HepG2 (cell line): Measurements from ENCODE around the gene NAIF1. TPM values are rescaled to one million over a fixed set of nuclear protein-coding genes. Genes with fewer than 3 reads are reported as not detected.
A peak's percentile ranks its signal among the peaks of the same experiment; 100 is the strongest.

Experiments used
- ARID4A ChIP-seq: sonication (generic); formaldehyde crosslinking; IDR thresholded peaks from 2 replicates; pipeline ENCODE4 v1.5.0; 2020; ENCODE audit warnings: mild to moderate bottlenecking, missing genetic modification reagents, borderline replicate concordance
- HNF1A ChIP-seq, 2 experiments: sonication (generic) in 1 of 2; formaldehyde crosslinking in 1 of 2; IDR thresholded peaks; 2 replicates each; pipeline versions ENCODE4 v1.4.0 to v1.6.1; 2016 to 2020; ENCODE audit warnings: borderline replicate concordance in 1 of 2, low read depth in 1 of 2, mild to moderate bottlenecking in 1 of 2, missing genetic modification reagents in 1 of 2
- HNRNPLL ChIP-seq: fragments of 200-400 bp; formaldehyde crosslinking; IDR thresholded peaks from 2 replicates; pipeline ENCODE4 v1.6.1; 2017; ENCODE audit warnings: mild to moderate bottlenecking, low read depth, low read length; ENCODE audit not compliant: poor library complexity, severe bottlenecking
- JUND ChIP-seq: sonication (generic); formaldehyde crosslinking; IDR thresholded peaks from 2 replicates; pipeline ENCODE4 v1.8.0; 2022; ENCODE audit warnings: mild to moderate bottlenecking, missing genetic modification reagents
- MXD3 ChIP-seq: IDR thresholded peaks from 2 replicates; pipeline ENCODE4 v1.6.1; 2016; ENCODE audit warnings: mild to moderate bottlenecking, missing biosample characterization, missing genetic modification reagents
- RBFOX2 ChIP-seq: fragments of 200-400 bp; formaldehyde crosslinking; IDR thresholded peaks from 2 replicates; pipeline ENCODE4 v1.6.1; 2017; ENCODE audit warnings: low read depth, mild to moderate bottlenecking, low read length
- THAP7 ChIP-seq: sonication (generic); formaldehyde crosslinking; IDR thresholded peaks from 2 replicates; pipeline ENCODE4 v1.8.1; 2023; ENCODE audit warnings: mild to moderate bottlenecking, missing genetic modification reagents
- THRA ChIP-seq: sonication (generic); formaldehyde crosslinking; IDR thresholded peaks from 2 replicates; pipeline ENCODE4 v1.4.0; 2020; ENCODE audit warnings: missing genetic modification reagents, borderline replicate concordance
- ZNF280B ChIP-seq: sonication (generic); formaldehyde crosslinking; IDR thresholded peaks from 2 replicates; pipeline ENCODE4 v1.5.0; 2020; ENCODE audit warnings: missing genetic modification reagents, mild to moderate bottlenecking, borderline replicate concordance
- ZNF563 ChIP-seq: sonication (generic); formaldehyde crosslinking; IDR thresholded peaks from 2 replicates; pipeline ENCODE4 v1.8.0; 2022; ENCODE audit warnings: mild to moderate bottlenecking, moderate library complexity, missing genetic modification reagents
- ZNF678 ChIP-seq: sonication (generic); formaldehyde crosslinking; IDR thresholded peaks from 2 replicates; pipeline ENCODE4 v1.4.0; 2020; ENCODE audit warnings: mild to moderate bottlenecking, missing genetic modification reagents
- polyA plus RNA-seq, 8 experiments: library from polyadenylated mRNA; depleted of rRNA in 3 of 8; stranded (reverse) in 7 of 8; unstranded in 1 of 8; fragments of >200 nt; fragmentation: Illumina TruSeq in 4 of 8; extraction: Trizol in 4 of 8; gene quantifications; 2 replicates each; pipeline versions ENCODE4 v1.2.1 to v1.2.3, GENCODE V29; 2011 to 2016; ENCODE audit warnings: low read depth in 4 of 8, missing spikeins in 1 of 8, mixed read lengths in 1 of 8; ENCODE audit not compliant: insufficient read depth in 1 of 8
- total RNA-seq, 5 experiments: library from RNA; depleted of rRNA; stranded (reverse); fragments of >200 nt; fragmentation: Illumina TruSeq; extraction: Trizol; gene quantifications; 2 replicates each; pipeline ENCODE4 v1.2.3, GENCODE V29; 2016; ENCODE audit warnings: low read depth in 1 of 5

Gene NAIF1
- total and polyA plus RNA-seq, 2 of the 13 experiments (the other 11 are each of a cell fraction or from before 2014, with no cell fraction given): 6.0 to 6.9 TPM

- TF ChIP-seq THRA (CRISPR knock-in tag) (no peak), HNRNPLL (peak; percentile 100), HNF1A (IDR thresholded peaks at IDR 0.05; ENCODE audit: low read depth) (no peak), HNF1A (CRISPR knock-in tag; IDR thresholded peaks at IDR 0.05; ENCODE audit: borderline replicate concordance) (peak; percentile 47; the same call in 1 of the 2 replicates), ZNF563 (CRISPR knock-in tag) (no peak; the same call in 1 of the 2 replicates), MXD3 (CRISPR knock-in tag) (no peak), ZNF280B (no peak), ZNF678 (CRISPR knock-in tag) (no peak), ARID4A (CRISPR knock-in tag) (no peak), JUND (CRISPR knock-in tag) (no peak), RBFOX2 (peak; percentile 58), THAP7 (no peak)
Observed at GRCh38 chr9:128066713-128067644, at the start of gene NAIF1 (continued).
